Breast epithelium (tissue), 3 donors: Measurements from ENCODE around the gene OSBPL3.

ENCODE experiments used
- POLR2A ChIP-seq: fragments of 450-650 bp; IDR thresholded peaks from one replicate; pipeline ENCODE4 v1.6.1; 2016; ENCODE audit warnings: antibody characterized with exemption, mild to moderate bottlenecking, moderate library complexity
- POLR2AphosphoS5 ChIP-seq, 3 donors: sonication (generic); formaldehyde crosslinking; IDR thresholded peaks; one replicate each; pipeline ENCODE4 v1.6.1; 2017; ENCODE audit warnings: antibody characterized with exemption in 3 of 3
- TF ChIP-seq, protein P1 (sequence below), 3 donors: fragments of 450-650 bp; IDR thresholded peaks; one replicate each; pipeline ENCODE4 v1.5.1; 2016 to 2017; ENCODE audit warnings: antibody characterized with exemption in 3 of 3, mild to moderate bottlenecking in 3 of 3, moderate library complexity in 3 of 3

DNA sequence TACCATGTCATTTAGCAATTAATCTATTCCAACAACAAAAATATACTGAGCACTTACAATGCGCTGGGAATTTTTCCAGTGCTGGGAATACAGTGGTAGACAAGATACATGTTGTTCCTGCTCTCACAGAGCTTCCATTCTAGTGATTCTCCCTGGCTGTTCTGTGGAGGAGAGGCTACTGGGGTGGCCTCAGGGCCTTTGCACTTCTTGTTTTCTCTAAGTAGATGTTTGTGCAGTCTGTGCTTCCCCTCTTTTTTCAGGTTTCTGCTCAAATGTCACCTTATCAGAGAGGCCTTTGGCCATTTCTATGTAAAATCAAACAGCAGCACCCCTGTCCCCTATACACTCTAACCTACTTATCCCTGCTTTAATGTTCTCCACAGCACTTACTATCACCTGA is 24.7 kb downstream of the OSBPL3 start:
- TF ChIP-seq, protein P1, sequence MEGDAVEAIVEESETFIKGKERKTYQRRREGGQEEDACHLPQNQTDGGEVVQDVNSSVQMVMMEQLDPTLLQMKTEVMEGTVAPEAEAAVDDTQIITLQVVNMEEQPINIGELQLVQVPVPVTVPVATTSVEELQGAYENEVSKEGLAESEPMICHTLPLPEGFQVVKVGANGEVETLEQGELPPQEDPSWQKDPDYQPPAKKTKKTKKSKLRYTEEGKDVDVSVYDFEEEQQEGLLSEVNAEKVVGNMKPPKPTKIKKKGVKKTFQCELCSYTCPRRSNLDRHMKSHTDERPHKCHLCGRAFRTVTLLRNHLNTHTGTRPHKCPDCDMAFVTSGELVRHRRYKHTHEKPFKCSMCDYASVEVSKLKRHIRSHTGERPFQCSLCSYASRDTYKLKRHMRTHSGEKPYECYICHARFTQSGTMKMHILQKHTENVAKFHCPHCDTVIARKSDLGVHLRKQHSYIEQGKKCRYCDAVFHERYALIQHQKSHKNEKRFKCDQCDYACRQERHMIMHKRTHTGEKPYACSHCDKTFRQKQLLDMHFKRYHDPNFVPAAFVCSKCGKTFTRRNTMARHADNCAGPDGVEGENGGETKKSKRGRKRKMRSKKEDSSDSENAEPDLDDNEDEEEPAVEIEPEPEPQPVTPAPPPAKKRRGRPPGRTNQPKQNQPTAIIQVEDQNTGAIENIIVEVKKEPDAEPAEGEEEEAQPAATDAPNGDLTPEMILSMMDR (IDR thresholded peaks at IDR 0.05) = no peak
- TF ChIP-seq POLR2A (no peak), POLR2AphosphoS5 (IDR thresholded peaks at IDR 0.05) (no peak)
